Fibroblast of lung (primary cell): ENCODE data around the gene USH2A. TPM values are rescaled to one million over a fixed set of nuclear protein-coding genes. Genes with fewer than 3 reads are reported as not detected.

Source experiments
- DNase-seq, 2 donors: peaks; one replicate each; pipeline versions ENCODE4 v3.0.0 to v3.0.0-alpha.2; 2010; ENCODE audit warnings: low read depth in 2 of 2
- H2AFZ ChIP-seq: 2 replicates; pipeline ENCODE4 v1.5.1; 2012; ENCODE audit warnings: low read length, control low read depth, inconsistent platforms
- H3K27ac ChIP-seq: 2 replicates; pipeline ENCODE4 v1.5.1; 2011; ENCODE audit warnings: low read length, control low read depth; ENCODE audit not compliant: insufficient read depth
- H3K27me3 ChIP-seq: 2 replicates; pipeline ENCODE4 v1.5.1; 2011; ENCODE audit warnings: mild to moderate bottlenecking, low read length; ENCODE audit not compliant: control insufficient read depth, insufficient read depth
- H3K36me3 ChIP-seq: 2 replicates; pipeline ENCODE4 v1.5.1; 2011; ENCODE audit warnings: low read length; ENCODE audit not compliant: control insufficient read depth, insufficient read depth
- H3K4me1 ChIP-seq: 2 replicates; pipeline ENCODE4 v1.5.1; 2011; ENCODE audit warnings: low read length; ENCODE audit not compliant: control insufficient read depth, insufficient read depth; ENCODE audit errors: extremely low read depth
- H3K4me2 ChIP-seq: 2 replicates; pipeline ENCODE4 v1.5.1; 2011; ENCODE audit warnings: low read length, control low read depth; ENCODE audit not compliant: insufficient read depth; ENCODE audit errors: extremely low read depth
- H3K4me3 ChIP-seq, 4 experiments: fragments of 200-600 bp in 1 of 4; sonication (generic) in 1 of 4; replicated peaks in 1 of 4; 2 replicates each; pipeline ENCODE4 v1.5.1; 2011 to 2016; ENCODE audit warnings: low read length in 4 of 4, low read depth in 3 of 4, mild to moderate bottlenecking in 3 of 4, control low read depth in 2 of 4, inconsistent platforms in 1 of 4, mixed read lengths in 1 of 4; ENCODE audit not compliant: insufficient read depth in 1 of 4; ENCODE audit errors: control extremely low read depth in 1 of 4
- H3K79me2 ChIP-seq: 2 replicates; pipeline ENCODE4 v1.5.1; 2012; ENCODE audit warnings: mild to moderate bottlenecking, low read length, inconsistent platforms; ENCODE audit not compliant: control insufficient read depth, insufficient read depth
- H3K9ac ChIP-seq: 2 replicates; pipeline ENCODE4 v1.5.1; 2011; ENCODE audit warnings: mild to moderate bottlenecking, low read length, control low read depth; ENCODE audit not compliant: insufficient read depth
- H3K9me3 ChIP-seq: 2 replicates; pipeline ENCODE4 v1.5.1; 2012; ENCODE audit warnings: low read depth, low read length; ENCODE audit not compliant: control insufficient read depth, insufficient read depth
- H4K20me1 ChIP-seq: 2 replicates; pipeline ENCODE4 v1.5.1; 2011; ENCODE audit warnings: low read length; ENCODE audit not compliant: control insufficient read depth, insufficient read depth; ENCODE audit errors: extremely low read depth
- CTCF ChIP-seq, 2 donors: IDR thresholded peaks in 1 of 2; conservative IDR thresholded peaks in 1 of 2; 1 replicate in 1 of 2; 2 replicates in 1 of 2; pipeline ENCODE4 v1.5.1; 2011 to 2012; ENCODE audit warnings: low read length in 2 of 2, control low read depth in 1 of 2, inconsistent platforms in 1 of 2, low read depth in 1 of 2, mild to moderate bottlenecking in 1 of 2
- EZH2 ChIP-seq: IDR thresholded peaks from 2 replicates; pipeline ENCODE4 v1.5.1; 2012; ENCODE audit warnings: low read length, control low read depth, mild to moderate bottlenecking; ENCODE audit errors: missing control alignments
- polyA plus RNA-seq, 2 donors: library from polyadenylated mRNA; depleted of rRNA in 1 of 2; stranded (reverse) in 1 of 2; unstranded in 1 of 2; fragments of >200 nt; gene quantifications; 2 replicates each; pipeline ENCODE4 v1.2.1, GENCODE V29; 2011 to 2012; ENCODE audit warnings: missing spikeins in 1 of 2
- total RNA-seq: library from RNA; depleted of rRNA; stranded (reverse); fragments of >200 nt; gene quantifications from 2 replicates; pipeline ENCODE4 v1.2.1, GENCODE V29; 2014

Gene USH2A
- total and polyA plus RNA-seq, 2 donors (not counting 1 experiment from before 2014, with no cell fraction given): under 0.01 to 0.01 TPM

- Histone ChIP-seq H3K4me1 (no peaks in the 10 kb centered on the region), H3K9me3 (no peaks in the 10 kb centered on the region), H3K79me2 (no peaks in the 10 kb centered on the region), H3K36me3 (no peaks in the 10 kb centered on the region), H2AFZ (no peak overlapping the region), H3K27ac (no peak overlapping the region), H4K20me1 (no peaks in the 10 kb centered on the region), H3K27me3 (no peaks in the 10 kb centered on the region), H3K4me2 (no peak overlapping the region), H3K4me3 (no peak overlapping the region), H3K9ac (no peak overlapping the region)
- peak; percentile 41 to 76 for DNase-seq
- TF ChIP-seq CTCF (conservative IDR thresholded peaks at IDR 0.05 in 1 of 2, IDR thresholded peaks at IDR 0.05 in 1 of 2; ENCODE audit: low read depth in 1 of 2, low read length in 2 of 2): peak; percentile 71 to 72
- no peak for TF ChIP-seq EZH2
Observed at GRCh38 chr1:215710036-215710898, 713.0 kb downstream of the USH2A start.

- Histone ChIP-seq H3K4me1 (no peaks in the 10 kb centered on the region), H3K4me2 (no peak overlapping the region), H3K27ac (no peak overlapping the region), H2AFZ (no peak overlapping the region), H4K20me1 (no peaks in the 10 kb centered on the region), H3K9me3 (no peaks in the 10 kb centered on the region), H3K9ac (no peak overlapping the region), H3K36me3 (no peaks in the 10 kb centered on the region), H3K4me3 (no peak overlapping the region), H3K27me3 (no peaks in the 10 kb centered on the region), H3K79me2 (no peaks in the 10 kb centered on the region)
- TF ChIP-seq CTCF (conservative IDR thresholded peaks at IDR 0.05 in 1 of 2, IDR thresholded peaks at IDR 0.05 in 1 of 2; ENCODE audit: low read depth in 1 of 2, low read length in 2 of 2): no peak
- no peak for TF ChIP-seq EZH2
- peak; percentile 6 to 55 for DNase-seq
Observed at GRCh38 chr1:215704089-215704860, 719.0 kb downstream of the USH2A start.

GRCh38 chr1:215682232-215682631, 741.0 kb downstream of the USH2A start:
- H3K9ac ChIP-seq: no peak overlapping the region
- no peak overlapping the region for H3K4me3 ChIP-seq
- H3K27ac ChIP-seq: no peak overlapping the region
- no peak for DNase-seq
- H3K27me3 ChIP-seq: no peaks in the 10 kb centered on the region
- H2AFZ ChIP-seq: no peak overlapping the region
- H3K79me2 ChIP-seq: no peaks in the 10 kb centered on the region
- no peak overlapping the region for H3K4me2 ChIP-seq
- no peak for TF ChIP-seq EZH2
- TF ChIP-seq CTCF (conservative IDR thresholded peaks at IDR 0.05 in 1 of 2, IDR thresholded peaks at IDR 0.05 in 1 of 2; ENCODE audit: low read depth in 1 of 2, low read length in 2 of 2): peak in 1 of 2 donors; percentile 19
- H4K20me1 ChIP-seq: no peaks in the 10 kb centered on the region
- H3K4me1 ChIP-seq: no peaks in the 10 kb centered on the region
- H3K36me3 ChIP-seq: no peaks in the 10 kb centered on the region
- no peaks in the 10 kb centered on the region for H3K9me3 ChIP-seq
